OCI-LY7 (cell line): ENCODE data around the gene NKPD1. TPM values are rescaled to one million over a fixed set of nuclear protein-coding genes. Genes with fewer than 3 reads are reported as not detected.
A peak's percentile ranks its signal among the peaks of the same experiment; 100 is the strongest.
"Not testable (repeated sequence)": the region's sequence is repeated elsewhere in the genome, so short reads cannot be mapped to it uniquely, and the experiment has no call there.

Experiments used
- BruUV-seq: library from RNA; stranded (reverse); fragments of 400-500 nt; replicated peaks from 2 replicates; lab custom pipeline; 2021; lab: Mats Ljungman, UMichigan
- CTCF ChIA-PET: fragments of 300-600 bp; sonication (Branson Sonifier 250); formaldehyde crosslinking; loops from one replicate; lab custom pipeline; 2022; ENCODE audit warnings: antibody characterized with exemption; ENCODE audit not compliant: unreplicated experiment; lab: Charles Lee
- POLR2A ChIA-PET: fragments of 300-600 bp; sonication (Branson Sonifier 250); formaldehyde crosslinking; loops from one replicate; lab custom pipeline; 2022; ENCODE audit warnings: antibody characterized with exemption; lab: Charles Lee
- DNase-seq: peaks from one replicate; pipeline ENCODE4 v3.0.0-alpha.2; 2015; ENCODE audit warnings: low spot score
- H2AFZ ChIP-seq: fragments of 200-600 bp; sonication (generic), shearing (Covaris generic); 2 replicates; pipeline ENCODE4 v1.6.1; 2014; ENCODE audit warnings: mild to moderate bottlenecking, antibody characterized with exemption, low read length, moderate library complexity
- H3K27ac ChIP-seq: fragments of 200-600 bp; sonication (generic); 2 replicates; pipeline ENCODE4 v1.5.1; 2014; ENCODE audit warnings: mixed run types, low read depth, mild to moderate bottlenecking, moderate library complexity, low read length, inconsistent platforms; ENCODE audit not compliant: poor library complexity, severe bottlenecking
- H3K36me3 ChIP-seq: fragments of 200-600 bp; sonication (generic); 2 replicates; pipeline ENCODE4 v1.6.1; 2014; ENCODE audit warnings: mild to moderate bottlenecking, antibody characterized with exemption, low read length, moderate library complexity, mixed read lengths; ENCODE audit not compliant: insufficient read depth
- H3K4me1 ChIP-seq: fragments of 200-600 bp; sonication (generic); 2 replicates; pipeline ENCODE4 v1.5.1; 2014; ENCODE audit warnings: mild to moderate bottlenecking, low read length; ENCODE audit not compliant: insufficient read depth, poor library complexity, severe bottlenecking
- H3K4me2 ChIP-seq: fragments of 200-600 bp; sonication (generic); 2 replicates; pipeline ENCODE4 v1.6.1; 2014; ENCODE audit warnings: mild to moderate bottlenecking, low read length
- H3K4me3 ChIP-seq: fragments of 200-600 bp; sonication (generic); 2 replicates; pipeline ENCODE4 v1.5.1; 2014; ENCODE audit warnings: mild to moderate bottlenecking, low read depth, low read length; ENCODE audit not compliant: poor library complexity, severe bottlenecking
- H3K79me2 ChIP-seq: fragments of 200-600 bp; sonication (generic); 2 replicates; pipeline ENCODE4 v1.6.1; 2016; ENCODE audit warnings: low read depth, mild to moderate bottlenecking, low read length, moderate library complexity, mixed read lengths; ENCODE audit not compliant: insufficient read depth
- H3K9me2 ChIP-seq: fragments of 200-600 bp; sonication (generic); 2 replicates; pipeline ENCODE4 v1.6.1; 2016; ENCODE audit warnings: mild to moderate bottlenecking, low read length, mixed read lengths; ENCODE audit not compliant: insufficient read depth
- H3K9me3 ChIP-seq: fragments of 200-600 bp; sonication (generic); 2 replicates; pipeline ENCODE4 v1.6.1; 2014; ENCODE audit warnings: mild to moderate bottlenecking, mixed run types, low read length, mixed read lengths
- H4K20me1 ChIP-seq: fragments of 200-600 bp; sonication (generic); 2 replicates; pipeline ENCODE4 v1.6.1; 2014; ENCODE audit warnings: mild to moderate bottlenecking, antibody characterized with exemption, low read length, moderate library complexity, mixed read lengths; ENCODE audit not compliant: insufficient read depth
- EZH2phosphoT487 ChIP-seq: fragments of 200-600 bp; sonication (generic); IDR thresholded peaks from 2 replicates; pipeline ENCODE4 v1.6.1; 2018; ENCODE audit warnings: low read depth, borderline replicate concordance, mild to moderate bottlenecking, mixed run types, antibody characterized with exemption, low read length, moderate library complexity, mixed read lengths
- intact Hi-C: fragments of 100-400 bp; cut with micrococcal nuclease; formaldehyde crosslinking; loops from one replicate; pipeline ENCODE4 v1.10.0; 2022; ENCODE audit not compliant: unreplicated experiment
- total RNA-seq, 2 experiments: library from RNA; depleted of rRNA in 1 of 2; stranded (reverse); fragments of >200 nt in 1 of 2; shearing (Covaris generic) in 1 of 2; gene quantifications; 2 replicates each; pipeline ENCODE4 v1.2.3, GENCODE V29; 2014 to 2022
- TF ChIP-seq, protein P1 (sequence below): fragments of 200-600 bp; sonication (generic); conservative IDR thresholded peaks from 2 replicates; pipeline ENCODE4 v1.5.1; 2014; ENCODE audit warnings: mild to moderate bottlenecking, antibody characterized with exemption, low read length, moderate library complexity, mixed read lengths

Gene NKPD1
- total RNA-seq, 2 experiments from 2014 or later = 0.50 to 1.0 TPM

DNA sequence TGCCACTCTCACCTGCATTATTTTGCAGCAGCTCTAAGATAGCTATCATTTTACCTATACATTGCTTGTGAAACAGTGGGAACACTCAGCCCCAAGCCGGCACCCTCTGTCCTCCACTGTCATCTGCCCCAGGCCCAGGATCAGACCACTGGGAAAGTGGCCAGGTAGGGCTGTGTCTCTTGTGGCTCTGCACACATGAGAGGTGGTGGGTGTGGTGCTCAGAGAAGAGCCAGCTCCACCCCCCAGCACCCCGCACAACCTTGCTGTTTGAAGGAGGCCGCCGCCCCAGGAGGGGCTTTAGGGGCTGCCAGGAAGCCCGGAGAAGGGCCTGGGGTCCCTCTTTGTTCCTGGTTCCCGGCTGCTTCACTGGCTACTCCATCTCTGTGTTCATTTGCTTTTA, 41.2 kb downstream of the NKPD1 start:
- TF ChIP-seq, protein P1, sequence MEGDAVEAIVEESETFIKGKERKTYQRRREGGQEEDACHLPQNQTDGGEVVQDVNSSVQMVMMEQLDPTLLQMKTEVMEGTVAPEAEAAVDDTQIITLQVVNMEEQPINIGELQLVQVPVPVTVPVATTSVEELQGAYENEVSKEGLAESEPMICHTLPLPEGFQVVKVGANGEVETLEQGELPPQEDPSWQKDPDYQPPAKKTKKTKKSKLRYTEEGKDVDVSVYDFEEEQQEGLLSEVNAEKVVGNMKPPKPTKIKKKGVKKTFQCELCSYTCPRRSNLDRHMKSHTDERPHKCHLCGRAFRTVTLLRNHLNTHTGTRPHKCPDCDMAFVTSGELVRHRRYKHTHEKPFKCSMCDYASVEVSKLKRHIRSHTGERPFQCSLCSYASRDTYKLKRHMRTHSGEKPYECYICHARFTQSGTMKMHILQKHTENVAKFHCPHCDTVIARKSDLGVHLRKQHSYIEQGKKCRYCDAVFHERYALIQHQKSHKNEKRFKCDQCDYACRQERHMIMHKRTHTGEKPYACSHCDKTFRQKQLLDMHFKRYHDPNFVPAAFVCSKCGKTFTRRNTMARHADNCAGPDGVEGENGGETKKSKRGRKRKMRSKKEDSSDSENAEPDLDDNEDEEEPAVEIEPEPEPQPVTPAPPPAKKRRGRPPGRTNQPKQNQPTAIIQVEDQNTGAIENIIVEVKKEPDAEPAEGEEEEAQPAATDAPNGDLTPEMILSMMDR = no peak
- no peak for TF ChIP-seq EZH2phosphoT487
- intact Hi-C loops = no loop called here
- H2AFZ ChIP-seq = no peak overlapping the region
- no peaks in the 10 kb centered on the region for H3K9me3 ChIP-seq
- no peak for DNase-seq
- H3K9me2 ChIP-seq = no peaks in the 10 kb centered on the region
- peaks cover 46% of the 10 kb centered on the region for H3K4me1 ChIP-seq
- peaks cover 12% of the 10 kb centered on the region; the same call in 1 of the 2 replicates for H4K20me1 ChIP-seq
- H3K27ac ChIP-seq = peak overlapping the region; percentile 66
- BruUV-seq = no TSS peak
- H3K4me3 ChIP-seq = no peak overlapping the region
- POLR2A ChIA-PET = no interaction called here
- CTCF ChIA-PET = no interaction called here
- H3K79me2 ChIP-seq = peaks cover 35% of the 10 kb centered on the region; the same call in 1 of the 2 replicates
- H3K4me2 ChIP-seq = peak overlapping the region; percentile 67
- H3K36me3 ChIP-seq = peaks cover 5% of the 10 kb centered on the region

DNA sequence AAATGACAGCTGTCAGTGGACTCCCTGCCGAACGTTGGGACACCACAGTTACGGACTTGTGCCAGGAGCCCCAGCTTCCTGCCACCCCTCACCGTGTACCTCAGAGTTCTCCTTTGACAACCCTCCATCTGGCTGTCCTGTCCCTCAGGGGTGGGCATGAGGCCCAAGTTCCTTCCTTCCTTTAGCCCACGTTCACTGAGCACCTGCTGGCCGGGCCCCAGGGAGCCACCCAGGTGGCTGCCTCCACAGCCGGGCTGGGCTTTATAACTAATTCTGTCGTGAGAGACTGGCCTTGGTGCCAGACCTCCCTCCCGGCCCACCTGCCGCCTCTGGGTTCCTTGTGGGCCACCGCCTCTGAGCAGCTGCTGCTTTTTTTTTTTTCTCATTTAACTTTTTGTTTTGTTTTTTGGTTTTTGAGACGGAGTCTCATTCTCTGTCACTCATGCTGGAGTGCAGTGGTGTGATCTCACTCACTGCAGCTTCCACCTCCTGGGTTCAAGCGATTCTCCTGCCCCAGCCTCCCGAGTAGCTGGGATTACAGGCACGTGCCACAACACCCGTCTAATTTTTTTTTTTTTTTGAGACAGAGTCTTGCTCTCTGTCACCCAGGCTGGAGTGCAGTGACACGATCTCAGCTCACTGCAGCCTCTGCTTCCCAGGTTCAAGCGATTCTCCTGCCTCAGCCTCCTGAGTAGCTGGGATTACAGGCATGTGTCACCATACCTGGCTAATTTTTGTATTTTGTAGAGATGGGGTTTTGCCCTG, 42.0 kb downstream of the NKPD1 start:
- peak overlapping the region; percentile 25 for H3K4me3 ChIP-seq
- intact Hi-C loops = loop anchor here (1.0 kb wide), 1 partner anchor 26 kb away; no protein-coding TSS in a partner anchor
- H3K4me2 ChIP-seq = peak overlapping the region; percentile 67

DNA sequence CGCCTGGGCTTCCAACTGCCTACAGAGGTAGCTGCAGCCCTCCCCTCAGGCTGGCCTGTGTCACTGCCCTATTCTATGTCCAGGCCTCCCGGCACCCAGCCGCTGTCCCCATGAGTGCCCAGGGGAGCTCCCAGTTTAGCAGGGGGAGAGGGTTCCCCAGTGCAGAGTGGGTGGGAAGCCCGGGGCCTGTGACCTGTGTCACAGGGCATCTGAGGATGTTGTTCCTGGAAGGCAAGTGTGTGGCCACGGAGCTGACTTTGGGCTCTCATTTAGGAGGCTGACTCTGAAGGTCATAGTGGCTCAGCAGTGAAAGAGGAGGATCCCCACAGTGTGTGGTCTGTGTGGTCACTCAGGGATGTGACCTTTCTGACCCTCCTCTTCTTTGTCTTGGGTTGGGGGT, 42.7 kb downstream of the NKPD1 start:
- Histone ChIP-seq H3K9me3 (no peaks in the 10 kb centered on the region), H3K9me2 (no peaks in the 10 kb centered on the region), H3K27ac (peak overlapping the region; percentile 66), H3K4me2 (peak overlapping the region; percentile 67), H3K4me3 (peak overlapping the region; percentile 25), H4K20me1 (0 out of 2 replicates have a peak, but pooled peaks cover 7% of the 10 kb centered on the region), H2AFZ (no peak overlapping the region), H3K4me1 (peaks cover 55% of the 10 kb centered on the region), H3K36me3 (peaks cover 5% of the 10 kb centered on the region), H3K79me2 (peaks cover 35% of the 10 kb centered on the region; the same call in 1 of the 2 replicates)
- ChIA-PET POLR2A (interaction anchor here (0.6 kb wide), 1 partner anchor 59 kb away, joined by 3 read pairs; no protein-coding TSS in a partner anchor), CTCF (no interaction called here)
- no peak for TF ChIP-seq EZH2phosphoT487
- TF ChIP-seq, protein P1 = no peak
- no TSS peak for BruUV-seq
- no peak for DNase-seq
- intact Hi-C loops = loop anchor here (1.0 kb wide), 1 partner anchor 26 kb away; no protein-coding TSS in a partner anchor

More for the DNA sequence above, 42.0 kb downstream of the NKPD1 start:
- H4K20me1 ChIP-seq, H3K36me3 ChIP-seq, CTCF ChIA-PET, H2AFZ ChIP-seq, H3K9me3 ChIP-seq, BruUV-seq, H3K9me2 ChIP-seq: not testable (repeated sequence)
- Histone ChIP-seq H3K27ac (peak overlapping the region; percentile 66), H3K79me2 (peaks cover 35% of the 10 kb centered on the region; the same call in 1 of the 2 replicates), H3K4me1 (peaks cover 51% of the 10 kb centered on the region)
- POLR2A ChIA-PET = interaction anchor here (0.6 kb wide), 1 partner anchor 59 kb away, joined by 3 read pairs; no protein-coding TSS in a partner anchor
- peak; percentile 87 for DNase-seq
